Natural killer cell (primary cell): ENCODE data around the gene PRKCG. TPM values are rescaled to one million over a fixed set of nuclear protein-coding genes. Genes with fewer than 3 reads are reported as not detected.
A peak's percentile ranks its signal among the peaks of the same experiment; 100 is the strongest.
"Not testable (repeated sequence)": the region's sequence is repeated elsewhere in the genome, so short reads cannot be mapped to it uniquely, and the experiment has no call there.

Experiments used
- ATAC-seq, 3 donors: fragments of 150-1000 bp in 2 of 3; fragments of 200-7000 bp in 1 of 3; cut with Tn5 transposase; 1 replicate in 1 of 3; 2 replicates in 2 of 3; pipeline ENCODE4 v1.10.0; 2021; ENCODE audit warnings: mild to moderate bottlenecking in 2 of 3, moderate library complexity in 2 of 3
- DNase-seq, 2 donors: peaks; one replicate each; pipeline versions ENCODE4 v3.0.0 to v3.0.0-alpha.2; 2013 to 2021; ENCODE audit warnings: mixed read lengths in 1 of 2
- H3K27ac ChIP-seq: one replicate; pipeline ENCODE4 v1.5.1; 2013; ENCODE audit warnings: mild to moderate bottlenecking, low read length
- H3K27me3 ChIP-seq: one replicate; pipeline ENCODE4 v1.6.1; 2013; ENCODE audit warnings: low read length; ENCODE audit not compliant: control insufficient read depth, insufficient read depth
- H3K36me3 ChIP-seq: one replicate; pipeline ENCODE4 v1.6.1; 2013; ENCODE audit warnings: low read length; ENCODE audit not compliant: control insufficient read depth, insufficient read depth
- H3K4me1 ChIP-seq: one replicate; pipeline ENCODE4 v1.6.1; 2013; ENCODE audit warnings: low read length; ENCODE audit not compliant: control insufficient read depth, insufficient read depth
- H3K4me3 ChIP-seq: one replicate; pipeline ENCODE4 v1.5.1; 2013; ENCODE audit warnings: low read length
- H3K9me3 ChIP-seq: one replicate; pipeline ENCODE4 v1.6.1; 2013; ENCODE audit warnings: low read length; ENCODE audit not compliant: control insufficient read depth, insufficient read depth
- H3K27ac Mint-ChIP-seq, 2 donors: one replicate each; pipeline ENCODE4 v1.8.0; 2022; ENCODE audit warnings: mild to moderate bottlenecking in 2 of 2, mixed read lengths in 2 of 2, moderate library complexity in 1 of 2
- H3K27me3 Mint-ChIP-seq, 2 donors: one replicate each; pipeline ENCODE4 v1.8.0; 2022; ENCODE audit warnings: low read depth in 2 of 2, mixed read lengths in 2 of 2
- H3K36me3 Mint-ChIP-seq: one replicate; pipeline ENCODE4 v1.8.0; 2022; ENCODE audit warnings: mixed read lengths
- H3K4me1 Mint-ChIP-seq, 2 donors: one replicate each; pipeline ENCODE4 v1.8.0; 2022; ENCODE audit warnings: mixed read lengths in 2 of 2
- H3K4me3 Mint-ChIP-seq: one replicate; pipeline ENCODE4 v1.8.0; 2022; ENCODE audit warnings: mild to moderate bottlenecking, moderate library complexity, mixed read lengths
- H3K9me3 Mint-ChIP-seq, 2 donors: one replicate each; pipeline ENCODE4 v1.8.0; 2022; ENCODE audit warnings: mixed read lengths in 2 of 2
- WGBS: methylation state at CpG from one replicate; pipeline ENCODE4 v1.1.7; 2013; ENCODE audit warnings: missing lambda C conversion rate; ENCODE audit not compliant: insufficient coverage; 5-methylcytosine and 5-hydroxymethylcytosine counted together
- intact Hi-C: fragments of 100-400 bp; cut with micrococcal nuclease; formaldehyde crosslinking; loops from one replicate; pipeline ENCODE4 v1.14.2; 2022
- total RNA-seq, 4 donors: library from RNA; stranded (reverse); fragments of 120-200 nt in 1 of 4; gene quantifications; one replicate each; pipeline versions ENCODE4 v1.2.3 to v1.2.4, GENCODE V29; 2013 to 2022
- TF ChIP-seq, protein P1 (sequence below): fragments of 200-600 bp; IDR thresholded peaks from one replicate; pipeline ENCODE4 v1.8.0; 2022; ENCODE audit warnings: antibody characterized with exemption

PRKCG gene
- total RNA-seq, 3 donors from 2014 or later (not counting 1 experiment from before 2014, with no cell fraction given), result 0.55 to 2.6 (median 1.5) TPM

DNA sequence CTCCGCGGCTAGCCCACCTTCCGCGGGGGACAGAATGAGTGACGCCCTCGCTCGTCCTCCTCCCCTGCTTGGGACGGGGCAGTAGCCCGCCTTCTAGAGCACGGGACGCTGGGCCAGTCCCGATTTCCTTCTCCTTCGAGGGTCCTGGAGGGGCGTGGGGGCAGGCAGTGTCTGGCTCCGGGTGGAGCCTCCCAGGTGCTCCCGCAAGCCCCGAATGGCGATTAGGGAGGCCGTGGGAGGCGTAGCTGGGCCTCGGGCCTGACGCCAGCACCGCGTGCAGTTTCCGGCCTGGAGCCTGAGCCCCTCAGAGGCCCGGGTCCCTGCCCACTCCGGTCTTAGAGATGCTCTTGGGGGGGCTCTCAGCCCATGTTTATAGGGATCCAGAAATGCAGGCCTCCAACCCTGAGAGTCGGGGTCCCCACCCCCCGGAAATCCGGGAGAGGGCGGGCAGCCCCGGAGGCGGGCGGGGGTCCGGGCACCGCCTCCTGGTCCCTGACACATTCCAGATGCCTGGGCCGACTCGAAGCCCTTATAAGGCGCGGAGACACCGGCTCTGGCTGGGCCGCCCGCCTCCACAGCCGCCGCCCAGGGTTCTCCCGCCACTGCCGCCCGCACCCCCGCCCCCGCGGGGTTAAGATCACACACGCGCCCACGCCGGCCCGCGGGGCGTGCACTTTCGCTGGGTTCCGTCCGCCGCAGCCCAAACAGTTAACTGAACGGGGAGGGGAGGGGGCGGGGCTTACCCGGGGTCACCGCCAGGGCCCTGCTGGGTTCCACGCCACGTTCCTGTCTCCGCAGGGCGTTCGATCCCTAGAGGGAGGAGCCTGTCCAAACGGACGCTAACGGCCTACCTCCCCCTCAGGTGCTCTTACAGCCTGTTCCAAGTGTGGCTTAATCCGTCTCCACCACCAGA lies 12.8 kb upstream of the PRKCG start:
- TF ChIP-seq, protein P1, sequence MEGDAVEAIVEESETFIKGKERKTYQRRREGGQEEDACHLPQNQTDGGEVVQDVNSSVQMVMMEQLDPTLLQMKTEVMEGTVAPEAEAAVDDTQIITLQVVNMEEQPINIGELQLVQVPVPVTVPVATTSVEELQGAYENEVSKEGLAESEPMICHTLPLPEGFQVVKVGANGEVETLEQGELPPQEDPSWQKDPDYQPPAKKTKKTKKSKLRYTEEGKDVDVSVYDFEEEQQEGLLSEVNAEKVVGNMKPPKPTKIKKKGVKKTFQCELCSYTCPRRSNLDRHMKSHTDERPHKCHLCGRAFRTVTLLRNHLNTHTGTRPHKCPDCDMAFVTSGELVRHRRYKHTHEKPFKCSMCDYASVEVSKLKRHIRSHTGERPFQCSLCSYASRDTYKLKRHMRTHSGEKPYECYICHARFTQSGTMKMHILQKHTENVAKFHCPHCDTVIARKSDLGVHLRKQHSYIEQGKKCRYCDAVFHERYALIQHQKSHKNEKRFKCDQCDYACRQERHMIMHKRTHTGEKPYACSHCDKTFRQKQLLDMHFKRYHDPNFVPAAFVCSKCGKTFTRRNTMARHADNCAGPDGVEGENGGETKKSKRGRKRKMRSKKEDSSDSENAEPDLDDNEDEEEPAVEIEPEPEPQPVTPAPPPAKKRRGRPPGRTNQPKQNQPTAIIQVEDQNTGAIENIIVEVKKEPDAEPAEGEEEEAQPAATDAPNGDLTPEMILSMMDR, result no peak
- Histone ChIP-seq H3K36me3 (peaks cover 12% of the 10 kb centered on the region), H3K9me3 (no peaks in the 10 kb centered on the region), H3K4me3 (peak overlapping the region; percentile 95), H3K4me1 (peaks cover 64% of the 10 kb centered on the region), H3K27ac (peak overlapping the region; percentile 97), H3K27me3 (no peaks in the 10 kb centered on the region)
- no peaks in the 10 kb centered on the region for H3K27me3 Mint-ChIP-seq
- peaks cover 48 to 70% of the 10 kb centered on the region in 2 donors for H3K4me1 Mint-ChIP-seq
- ATAC-seq (peak; percentile 50 to 71 (median 61)), DNase-seq (peak; percentile 93 to 94)
- under 1% methylated on average over 74 of the region's 75 CpGs for WGBS
- H3K4me3 Mint-ChIP-seq, result peak overlapping the region; percentile 96
- H3K36me3 Mint-ChIP-seq, result peaks cover 3% of the 10 kb centered on the region
- H3K27ac Mint-ChIP-seq, result peak overlapping the region; percentile 98 to 99
- intact Hi-C loops, result no loop called here
- H3K9me3 Mint-ChIP-seq, result no peaks in the 10 kb centered on the region

GRCh38 chr19:53869805-53870484 lies 12.1 kb upstream of the PRKCG start:
- Histone ChIP-seq H3K36me3 (peaks cover 16% of the 10 kb centered on the region), H3K27ac (peak overlapping the region; percentile 97), H3K4me1 (peaks cover 72% of the 10 kb centered on the region), H3K4me3 (peak overlapping the region; percentile 95)
- peak overlapping the region; percentile 98 to 99 for H3K27ac Mint-ChIP-seq
- H3K27me3 ChIP-seq, ATAC-seq, H3K9me3 Mint-ChIP-seq, H3K9me3 ChIP-seq, intact Hi-C loops, H3K27me3 Mint-ChIP-seq, DNase-seq: not testable (repeated sequence)
- peak overlapping the region; percentile 96 for H3K4me3 Mint-ChIP-seq
- WGBS, result 1% methylated on average over 21 of the region's 24 CpGs
- H3K36me3 Mint-ChIP-seq, result peaks cover 11% of the 10 kb centered on the region
- H3K4me1 Mint-ChIP-seq, result peaks cover 56 to 78% of the 10 kb centered on the region in 2 donors

GRCh38 chr19:53870485-53870844 lies 11.5 kb upstream of the PRKCG start:
- no peaks in the 10 kb centered on the region for H3K27me3 Mint-ChIP-seq
- WGBS, result 30% methylated on average over 5 of the region's 5 CpGs
- peaks cover 13% of the 10 kb centered on the region for H3K36me3 Mint-ChIP-seq
- intact Hi-C loops, result no loop called here
- DNase-seq (peak; percentile 28 to 49), ATAC-seq (no peak)
- TF ChIP-seq, protein P1, result no peak
- peak overlapping the region; percentile 86 to 91 for H3K27ac Mint-ChIP-seq
- H3K27ac ChIP-seq, result peak overlapping the region; percentile 30
- H3K4me1 Mint-ChIP-seq, result peaks cover 59 to 83% of the 10 kb centered on the region in 2 donors
- H3K9me3 Mint-ChIP-seq, result peaks cover 0 to 3% of the 10 kb centered on the region in 2 donors
- H3K4me3 ChIP-seq, result peak overlapping the region; percentile 6
- H3K9me3 ChIP-seq, result no peaks in the 10 kb centered on the region
- peaks cover 73% of the 10 kb centered on the region for H3K4me1 ChIP-seq
- H3K36me3 ChIP-seq, result peaks cover 16% of the 10 kb centered on the region
- no peaks in the 10 kb centered on the region for H3K27me3 ChIP-seq
- H3K4me3 Mint-ChIP-seq, result peak overlapping the region; percentile 78

DNA sequence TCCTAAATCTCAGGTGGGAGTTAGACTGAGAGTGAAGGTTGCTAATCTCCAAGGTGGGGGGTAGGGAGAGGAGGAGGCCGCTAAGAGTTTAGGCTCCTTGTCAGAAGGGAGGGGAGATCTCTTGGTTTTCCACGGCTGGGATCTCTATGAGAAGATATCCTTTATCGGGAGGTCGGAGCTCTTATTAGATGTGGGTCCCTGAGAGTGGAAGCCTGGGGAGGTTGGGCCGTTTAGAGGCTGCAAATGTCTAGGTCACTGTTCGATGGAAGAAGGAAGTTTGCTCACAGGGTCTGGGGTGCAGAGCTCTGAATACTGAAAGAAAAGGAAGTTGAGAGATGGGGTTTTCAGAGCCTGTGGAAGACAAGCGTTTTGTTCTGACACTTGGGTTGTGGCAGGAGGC lies 10.5 kb upstream of the PRKCG start:
- H3K27me3 Mint-ChIP-seq, result no peaks in the 10 kb centered on the region
- H3K36me3 ChIP-seq, result peaks cover 19% of the 10 kb centered on the region
- TF ChIP-seq, protein P1, result no peak
- DNase-seq (peak; percentile 16 to 50), ATAC-seq (no peak)
- peaks cover 13% of the 10 kb centered on the region for H3K36me3 Mint-ChIP-seq
- H3K9me3 Mint-ChIP-seq, result peaks cover 0 to 3% of the 10 kb centered on the region in 2 donors
- intact Hi-C loops, result no loop called here
- H3K27ac Mint-ChIP-seq, result peak overlapping the region; percentile 86 to 91
- no peaks in the 10 kb centered on the region for H3K9me3 ChIP-seq
- H3K4me3 Mint-ChIP-seq, result peak overlapping the region; percentile 78
- WGBS, result 22% methylated on average over 7 of the region's 7 CpGs
- H3K4me1 Mint-ChIP-seq, result peaks cover 51 to 73% of the 10 kb centered on the region in 2 donors
- peaks cover 64% of the 10 kb centered on the region for H3K4me1 ChIP-seq
- peak overlapping the region; percentile 41 for H3K27ac ChIP-seq
- H3K27me3 ChIP-seq, result no peaks in the 10 kb centered on the region
- H3K4me3 ChIP-seq, result no peak overlapping the region
